HepG2 (cell line): ENCODE data around the gene ZNF563. TPM values are rescaled to one million over a fixed set of nuclear protein-coding genes. Genes with fewer than 3 reads are reported as not detected.
A peak's percentile ranks its signal among the peaks of the same experiment; 100 is the strongest.

Source experiments
- AHR ChIP-seq: IDR thresholded peaks from 2 replicates; pipeline ENCODE4 v1.6.1; 2018; ENCODE audit warnings: missing genetic modification reagents, missing compliant biosample characterization
- ATM ChIP-seq: fragments of 450-650 bp; IDR thresholded peaks from 2 replicates; pipeline ENCODE4 v1.7.1; 2017; ENCODE audit warnings: mild to moderate bottlenecking, borderline replicate concordance
- CEBPB ChIP-seq: IDR thresholded peaks from 2 replicates; pipeline ENCODE4 v1.6.1; 2011; ENCODE audit warnings: low read depth, low read length, improper control_type of control experiment, borderline replicate concordance
- HDAC2 ChIP-seq: sonication (generic); formaldehyde crosslinking; IDR thresholded peaks from 2 replicates; pipeline ENCODE4 v1.4.0; 2020; ENCODE audit warnings: missing genetic modification reagents
- MAFG ChIP-seq: sonication (generic); formaldehyde crosslinking; IDR thresholded peaks from 2 replicates; pipeline ENCODE4 v1.5.1; 2020; ENCODE audit warnings: mild to moderate bottlenecking, missing genetic modification reagents
- NCOR1 ChIP-seq: fragments of 200-600 bp; sonication (generic); IDR thresholded peaks from 2 replicates; pipeline ENCODE4 v1.7.0; 2017; ENCODE audit warnings: antibody characterized with exemption, low read length, borderline replicate concordance
- NFATC3 ChIP-seq: sonication (generic); formaldehyde crosslinking; IDR thresholded peaks from 2 replicates; pipeline ENCODE4 v1.5.1; 2020; ENCODE audit warnings: mild to moderate bottlenecking, missing genetic modification reagents
- NFIC ChIP-seq: IDR thresholded peaks from 2 replicates; pipeline ENCODE4 v1.6.1; 2012; ENCODE audit warnings: mild to moderate bottlenecking, low read length, inconsistent platforms
- NR2F2 ChIP-seq: IDR thresholded peaks from 2 replicates; pipeline ENCODE4 v1.6.1; 2012; ENCODE audit warnings: low read depth, inconsistent platforms, borderline replicate concordance
- NR3C1 ChIP-seq: sonication (generic); formaldehyde crosslinking; IDR thresholded peaks from 2 replicates; pipeline ENCODE4 v1.4.0; 2020; ENCODE audit warnings: missing genetic modification reagents
- SIX1 ChIP-seq: sonication (generic); formaldehyde crosslinking; IDR thresholded peaks from 2 replicates; pipeline ENCODE4 v1.4.0; 2020; ENCODE audit warnings: missing genetic modification reagents, borderline replicate concordance
- SMC3 ChIP-seq: IDR thresholded peaks from 2 replicates; pipeline ENCODE4 v1.6.1; 2011; ENCODE audit warnings: low read length, improper control_type of control experiment
- SSRP1 ChIP-seq: IDR thresholded peaks from 2 replicates; pipeline ENCODE4 v1.6.1; 2016; ENCODE audit warnings: control low read depth
- U2AF1 ChIP-seq: fragments of 200-400 bp; formaldehyde crosslinking; optimal IDR thresholded peaks from 2 replicates; pipeline ENCODE3; 2017; ENCODE audit warnings: mild to moderate bottlenecking, low read depth, low read length
- U2AF2 ChIP-seq: fragments of 200-400 bp; formaldehyde crosslinking; IDR thresholded peaks from 2 replicates; pipeline ENCODE4 v1.6.1; 2017; ENCODE audit warnings: low read depth, mild to moderate bottlenecking, low read length
- ZFP37 ChIP-seq: sonication (generic); formaldehyde crosslinking; IDR thresholded peaks from 2 replicates; pipeline ENCODE4 v1.4.0; 2020; ENCODE audit warnings: missing genetic modification reagents, borderline replicate concordance
- polyA plus RNA-seq, 8 experiments: library from polyadenylated mRNA; depleted of rRNA in 3 of 8; stranded (reverse) in 7 of 8; unstranded in 1 of 8; fragments of >200 nt; fragmentation: Illumina TruSeq in 4 of 8; extraction: Trizol in 4 of 8; gene quantifications; 2 replicates each; pipeline versions ENCODE4 v1.2.1 to v1.2.3, GENCODE V29; 2011 to 2016; ENCODE audit warnings: low read depth in 4 of 8, missing spikeins in 1 of 8, mixed read lengths in 1 of 8; ENCODE audit not compliant: insufficient read depth in 1 of 8
- total RNA-seq, 5 experiments: library from RNA; depleted of rRNA; stranded (reverse); fragments of >200 nt; fragmentation: Illumina TruSeq; extraction: Trizol; gene quantifications; 2 replicates each; pipeline ENCODE4 v1.2.3, GENCODE V29; 2016; ENCODE audit warnings: low read depth in 1 of 5
- TF ChIP-seq, protein P1 (sequence below): sonication (generic); formaldehyde crosslinking; IDR thresholded peaks from 2 replicates; pipeline ENCODE4 v1.4.0; 2020; ENCODE audit warnings: mild to moderate bottlenecking, low read depth, missing genetic modification reagents
- TF ChIP-seq, protein P2 (sequence below): sonication (generic); formaldehyde crosslinking; IDR thresholded peaks from 2 replicates; pipeline ENCODE4 v1.4.0; 2020; ENCODE audit warnings: missing genetic modification reagents, borderline replicate concordance
- TF ChIP-seq, protein P3 (sequence below): sonication (generic); formaldehyde crosslinking; IDR thresholded peaks from 2 replicates; pipeline ENCODE4 v1.5.0; 2020; ENCODE audit warnings: mild to moderate bottlenecking, missing genetic modification reagents
- TF ChIP-seq, protein P4 (sequence below): sonication (generic); formaldehyde crosslinking; IDR thresholded peaks from 2 replicates; pipeline ENCODE4 v1.4.0; 2020; ENCODE audit warnings: low read depth, mild to moderate bottlenecking, missing genetic modification reagents

The ZNF563 gene
- total and polyA plus RNA-seq, 2 of the 13 experiments (the other 11 are each of a cell fraction or from before 2014, with no cell fraction given) = 7.5 to 19.5 TPM

DNA sequence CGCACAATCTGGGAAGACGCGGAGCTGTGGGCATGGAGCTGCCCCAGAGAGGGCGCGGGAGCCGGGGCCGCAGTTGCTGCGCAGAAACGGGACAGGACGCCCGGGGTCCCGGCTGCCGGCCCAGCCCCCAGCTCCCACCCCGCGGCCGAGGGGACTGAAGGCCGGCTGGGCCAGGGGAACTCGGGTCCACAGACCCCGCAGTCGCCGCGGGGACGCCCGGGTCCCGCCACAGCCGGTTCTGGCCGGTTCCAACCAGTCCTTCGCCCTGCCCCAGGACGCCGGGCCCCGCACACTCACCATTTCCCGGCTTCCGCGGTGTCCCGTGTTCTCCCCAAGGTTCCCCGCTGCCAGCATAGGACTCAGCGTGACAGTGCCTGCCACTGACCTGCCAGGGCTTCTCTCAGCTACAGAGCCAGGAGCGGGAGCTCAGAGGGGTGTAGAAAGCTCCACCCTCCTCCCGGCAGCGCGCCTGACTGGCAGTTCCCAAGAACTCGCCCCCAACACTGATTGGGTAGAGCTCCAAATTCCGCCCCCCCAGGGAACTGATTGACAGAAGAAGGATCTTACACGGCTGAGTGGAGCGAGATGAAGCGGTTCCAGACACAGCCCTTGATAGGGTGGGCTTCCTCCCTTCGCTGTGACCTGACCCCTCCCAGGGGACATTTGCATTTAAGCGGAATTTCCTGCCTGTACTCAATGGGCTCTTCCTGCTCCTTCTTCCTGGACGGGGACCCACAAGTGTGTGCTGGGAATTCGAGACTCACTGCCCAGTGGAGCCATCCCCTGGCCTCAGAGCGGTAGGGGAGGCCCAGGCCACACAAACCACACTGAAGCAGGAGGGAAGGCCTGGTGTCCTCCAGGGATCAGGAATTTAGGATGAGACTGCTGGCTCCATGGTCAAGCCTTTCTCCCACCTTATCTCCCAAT lies 32.1 kb upstream of the ZNF563 start, which contains the start of gene ZNF442 (continued):
- TF ChIP-seq, protein P1, sequence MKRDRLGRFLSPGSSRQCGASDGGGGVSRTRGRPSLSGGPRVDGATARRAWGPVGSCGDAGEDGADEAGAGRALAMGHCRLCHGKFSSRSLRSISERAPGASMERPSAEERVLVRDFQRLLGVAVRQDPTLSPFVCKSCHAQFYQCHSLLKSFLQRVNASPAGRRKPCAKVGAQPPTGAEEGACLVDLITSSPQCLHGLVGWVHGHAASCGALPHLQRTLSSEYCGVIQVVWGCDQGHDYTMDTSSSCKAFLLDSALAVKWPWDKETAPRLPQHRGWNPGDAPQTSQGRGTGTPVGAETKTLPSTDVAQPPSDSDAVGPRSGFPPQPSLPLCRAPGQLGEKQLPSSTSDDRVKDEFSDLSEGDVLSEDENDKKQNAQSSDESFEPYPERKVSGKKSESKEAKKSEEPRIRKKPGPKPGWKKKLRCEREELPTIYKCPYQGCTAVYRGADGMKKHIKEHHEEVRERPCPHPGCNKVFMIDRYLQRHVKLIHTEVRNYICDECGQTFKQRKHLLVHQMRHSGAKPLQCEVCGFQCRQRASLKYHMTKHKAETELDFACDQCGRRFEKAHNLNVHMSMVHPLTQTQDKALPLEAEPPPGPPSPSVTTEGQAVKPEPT (CRISPR knock-in tag) = no peak
- TF ChIP-seq, protein P2, sequence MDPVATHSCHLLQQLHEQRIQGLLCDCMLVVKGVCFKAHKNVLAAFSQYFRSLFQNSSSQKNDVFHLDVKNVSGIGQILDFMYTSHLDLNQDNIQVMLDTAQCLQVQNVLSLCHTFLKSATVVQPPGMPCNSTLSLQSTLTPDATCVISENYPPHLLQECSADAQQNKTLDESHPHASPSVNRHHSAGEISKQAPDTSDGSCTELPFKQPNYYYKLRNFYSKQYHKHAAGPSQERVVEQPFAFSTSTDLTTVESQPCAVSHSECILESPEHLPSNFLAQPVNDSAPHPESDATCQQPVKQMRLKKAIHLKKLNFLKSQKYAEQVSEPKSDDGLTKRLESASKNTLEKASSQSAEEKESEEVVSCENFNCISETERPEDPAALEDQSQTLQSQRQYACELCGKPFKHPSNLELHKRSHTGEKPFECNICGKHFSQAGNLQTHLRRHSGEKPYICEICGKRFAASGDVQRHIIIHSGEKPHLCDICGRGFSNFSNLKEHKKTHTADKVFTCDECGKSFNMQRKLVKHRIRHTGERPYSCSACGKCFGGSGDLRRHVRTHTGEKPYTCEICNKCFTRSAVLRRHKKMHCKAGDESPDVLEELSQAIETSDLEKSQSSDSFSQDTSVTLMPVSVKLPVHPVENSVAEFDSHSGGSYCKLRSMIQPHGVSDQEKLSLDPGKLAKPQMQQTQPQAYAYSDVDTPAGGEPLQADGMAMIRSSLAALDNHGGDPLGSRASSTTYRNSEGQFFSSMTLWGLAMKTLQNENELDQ (CRISPR knock-in tag) = peak; percentile 59; the same call in 1 of the 2 replicates
- TF ChIP-seq NR2F2 = peak; percentile 48; the same call in 1 of the 2 replicates
- no peak for TF ChIP-seq NFATC3 (CRISPR knock-in tag)
- TF ChIP-seq HDAC2 (CRISPR knock-in tag) = peak; percentile 52; the same call in 1 of the 2 replicates
- TF ChIP-seq U2AF2 = no peak
- TF ChIP-seq, protein P3, sequence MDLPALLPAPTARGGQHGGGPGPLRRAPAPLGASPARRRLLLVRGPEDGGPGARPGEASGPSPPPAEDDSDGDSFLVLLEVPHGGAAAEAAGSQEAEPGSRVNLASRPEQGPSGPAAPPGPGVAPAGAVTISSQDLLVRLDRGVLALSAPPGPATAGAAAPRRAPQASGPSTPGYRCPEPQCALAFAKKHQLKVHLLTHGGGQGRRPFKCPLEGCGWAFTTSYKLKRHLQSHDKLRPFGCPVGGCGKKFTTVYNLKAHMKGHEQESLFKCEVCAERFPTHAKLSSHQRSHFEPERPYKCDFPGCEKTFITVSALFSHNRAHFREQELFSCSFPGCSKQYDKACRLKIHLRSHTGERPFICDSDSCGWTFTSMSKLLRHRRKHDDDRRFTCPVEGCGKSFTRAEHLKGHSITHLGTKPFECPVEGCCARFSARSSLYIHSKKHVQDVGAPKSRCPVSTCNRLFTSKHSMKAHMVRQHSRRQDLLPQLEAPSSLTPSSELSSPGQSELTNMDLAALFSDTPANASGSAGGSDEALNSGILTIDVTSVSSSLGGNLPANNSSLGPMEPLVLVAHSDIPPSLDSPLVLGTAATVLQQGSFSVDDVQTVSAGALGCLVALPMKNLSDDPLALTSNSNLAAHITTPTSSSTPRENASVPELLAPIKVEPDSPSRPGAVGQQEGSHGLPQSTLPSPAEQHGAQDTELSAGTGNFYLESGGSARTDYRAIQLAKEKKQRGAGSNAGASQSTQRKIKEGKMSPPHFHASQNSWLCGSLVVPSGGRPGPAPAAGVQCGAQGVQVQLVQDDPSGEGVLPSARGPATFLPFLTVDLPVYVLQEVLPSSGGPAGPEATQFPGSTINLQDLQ (CRISPR knock-in tag) = no peak
- peak; percentile 74 for TF ChIP-seq SMC3
- TF ChIP-seq NFIC = no peak
- TF ChIP-seq ZFP37 = 0 out of 2 replicates have a peak, but pooled peaks have one; percentile 36
- TF ChIP-seq AHR (CRISPR knock-in tag) = peak; percentile 81; the same call in 1 of the 2 replicates
- peak; percentile 52; the same call in 1 of the 2 replicates for TF ChIP-seq SIX1 (CRISPR knock-in tag)
- no peak for TF ChIP-seq MAFG (CRISPR knock-in tag)
- TF ChIP-seq ATM = no peak
- peak; percentile 71; the same call in 1 of the 2 replicates for TF ChIP-seq NCOR1
- TF ChIP-seq SSRP1 (CRISPR knock-in tag) = no peak
- TF ChIP-seq U2AF1 = no peak
- TF ChIP-seq CEBPB = no peak
- TF ChIP-seq NR3C1 (CRISPR knock-in tag) = no peak
- TF ChIP-seq, protein P4, sequence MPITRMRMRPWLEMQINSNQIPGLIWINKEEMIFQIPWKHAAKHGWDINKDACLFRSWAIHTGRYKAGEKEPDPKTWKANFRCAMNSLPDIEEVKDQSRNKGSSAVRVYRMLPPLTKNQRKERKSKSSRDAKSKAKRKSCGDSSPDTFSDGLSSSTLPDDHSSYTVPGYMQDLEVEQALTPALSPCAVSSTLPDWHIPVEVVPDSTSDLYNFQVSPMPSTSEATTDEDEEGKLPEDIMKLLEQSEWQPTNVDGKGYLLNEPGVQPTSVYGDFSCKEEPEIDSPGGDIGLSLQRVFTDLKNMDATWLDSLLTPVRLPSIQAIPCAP (CRISPR knock-in tag) = no peak
